Panc1 (cell line): ENCODE results near the gene CYP3A5.

ENCODE experiments used
- SIN3A ChIP-seq: IDR thresholded peaks from 2 replicates; pipeline ENCODE4 v1.6.1; 2012; ENCODE audit warnings: low read depth, mild to moderate bottlenecking, low read length, moderate library complexity, borderline replicate concordance; ENCODE audit not compliant: insufficient read depth
- TF ChIP-seq, protein P1 (sequence below), 2 experiments: IDR thresholded peaks; 2 replicates each; pipeline ENCODE4 v1.6.1; 2011 to 2012; ENCODE audit warnings: low read depth in 2 of 2, control low read depth in 1 of 2, low read length in 1 of 2, mild to moderate bottlenecking in 1 of 2, moderate library complexity in 1 of 2; ENCODE audit not compliant: insufficient read depth in 1 of 2
- TF ChIP-seq, protein P2 (sequence below): fragments of 450-650 bp; IDR thresholded peaks from 2 replicates; pipeline ENCODE4 v1.5.1; 2017; ENCODE audit warnings: mild to moderate bottlenecking

- TF ChIP-seq, protein P1, sequence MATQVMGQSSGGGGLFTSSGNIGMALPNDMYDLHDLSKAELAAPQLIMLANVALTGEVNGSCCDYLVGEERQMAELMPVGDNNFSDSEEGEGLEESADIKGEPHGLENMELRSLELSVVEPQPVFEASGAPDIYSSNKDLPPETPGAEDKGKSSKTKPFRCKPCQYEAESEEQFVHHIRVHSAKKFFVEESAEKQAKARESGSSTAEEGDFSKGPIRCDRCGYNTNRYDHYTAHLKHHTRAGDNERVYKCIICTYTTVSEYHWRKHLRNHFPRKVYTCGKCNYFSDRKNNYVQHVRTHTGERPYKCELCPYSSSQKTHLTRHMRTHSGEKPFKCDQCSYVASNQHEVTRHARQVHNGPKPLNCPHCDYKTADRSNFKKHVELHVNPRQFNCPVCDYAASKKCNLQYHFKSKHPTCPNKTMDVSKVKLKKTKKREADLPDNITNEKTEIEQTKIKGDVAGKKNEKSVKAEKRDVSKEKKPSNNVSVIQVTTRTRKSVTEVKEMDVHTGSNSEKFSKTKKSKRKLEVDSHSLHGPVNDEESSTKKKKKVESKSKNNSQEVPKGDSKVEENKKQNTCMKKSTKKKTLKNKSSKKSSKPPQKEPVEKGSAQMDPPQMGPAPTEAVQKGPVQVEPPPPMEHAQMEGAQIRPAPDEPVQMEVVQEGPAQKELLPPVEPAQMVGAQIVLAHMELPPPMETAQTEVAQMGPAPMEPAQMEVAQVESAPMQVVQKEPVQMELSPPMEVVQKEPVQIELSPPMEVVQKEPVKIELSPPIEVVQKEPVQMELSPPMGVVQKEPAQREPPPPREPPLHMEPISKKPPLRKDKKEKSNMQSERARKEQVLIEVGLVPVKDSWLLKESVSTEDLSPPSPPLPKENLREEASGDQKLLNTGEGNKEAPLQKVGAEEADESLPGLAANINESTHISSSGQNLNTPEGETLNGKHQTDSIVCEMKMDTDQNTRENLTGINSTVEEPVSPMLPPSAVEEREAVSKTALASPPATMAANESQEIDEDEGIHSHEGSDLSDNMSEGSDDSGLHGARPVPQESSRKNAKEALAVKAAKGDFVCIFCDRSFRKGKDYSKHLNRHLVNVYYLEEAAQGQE (IDR thresholded peaks at IDR 0.05; ENCODE audit: insufficient read depth in 1 of 2, low read depth in 2 of 2, low read length in 1 of 2): no peak
- no peak for TF ChIP-seq SIN3A
- TF ChIP-seq, protein P2, sequence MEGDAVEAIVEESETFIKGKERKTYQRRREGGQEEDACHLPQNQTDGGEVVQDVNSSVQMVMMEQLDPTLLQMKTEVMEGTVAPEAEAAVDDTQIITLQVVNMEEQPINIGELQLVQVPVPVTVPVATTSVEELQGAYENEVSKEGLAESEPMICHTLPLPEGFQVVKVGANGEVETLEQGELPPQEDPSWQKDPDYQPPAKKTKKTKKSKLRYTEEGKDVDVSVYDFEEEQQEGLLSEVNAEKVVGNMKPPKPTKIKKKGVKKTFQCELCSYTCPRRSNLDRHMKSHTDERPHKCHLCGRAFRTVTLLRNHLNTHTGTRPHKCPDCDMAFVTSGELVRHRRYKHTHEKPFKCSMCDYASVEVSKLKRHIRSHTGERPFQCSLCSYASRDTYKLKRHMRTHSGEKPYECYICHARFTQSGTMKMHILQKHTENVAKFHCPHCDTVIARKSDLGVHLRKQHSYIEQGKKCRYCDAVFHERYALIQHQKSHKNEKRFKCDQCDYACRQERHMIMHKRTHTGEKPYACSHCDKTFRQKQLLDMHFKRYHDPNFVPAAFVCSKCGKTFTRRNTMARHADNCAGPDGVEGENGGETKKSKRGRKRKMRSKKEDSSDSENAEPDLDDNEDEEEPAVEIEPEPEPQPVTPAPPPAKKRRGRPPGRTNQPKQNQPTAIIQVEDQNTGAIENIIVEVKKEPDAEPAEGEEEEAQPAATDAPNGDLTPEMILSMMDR: no peak
Observed at GRCh38 chr7:99709260-99709659, 29.5 kb upstream of the CYP3A5 start.
